HEK293 (cell line): Measurements from ENCODE around the gene HNF1B.

Experiments used
- CTCF ChIP-seq: fragments of 450-650 bp; formaldehyde crosslinking; IDR thresholded peaks from 2 replicates; pipeline ENCODE4 v1.5.1; 2016; ENCODE audit warnings: missing biosample characterization, missing genetic modification characterization
- GLI4 ChIP-seq: fragments of 450-650 bp; formaldehyde crosslinking; IDR thresholded peaks from 2 replicates; pipeline ENCODE4 v1.5.1; 2016; ENCODE audit warnings: missing biosample characterization, missing genetic modification characterization
- ZNF449 ChIP-seq: fragments of 450-650 bp; formaldehyde crosslinking; IDR thresholded peaks from 2 replicates; pipeline ENCODE4 v1.5.1; 2017; ENCODE audit warnings: missing biosample characterization, mild to moderate bottlenecking, missing genetic modification characterization, moderate library complexity

- TF ChIP-seq CTCF: no peak
- no peak for TF ChIP-seq GLI4
- no peak for TF ChIP-seq ZNF449 (tag by site-specific recombination)
These were observed 71.5 kb downstream of the HNF1B start for GRCh38 chr17:37673386-37673785.
